GM12875 (cell line): ENCODE data around the gene TAS2R20.

Experiments
- H3K4me3 ChIP-seq: one replicate; pipeline ENCODE4 v1.5.1; 2011; ENCODE audit warnings: low read depth, low read length, control low read depth
- CTCF ChIP-seq: IDR thresholded peaks from 2 replicates; pipeline ENCODE4 v1.5.1; 2011; ENCODE audit warnings: low read depth, mild to moderate bottlenecking, control low read depth, inconsistent platforms, low read length, moderate library complexity, borderline replicate concordance; ENCODE audit not compliant: insufficient read depth

The TAS2R20 gene

GRCh38 chr12:11022520-11022919 is 24.4 kb upstream of the TAS2R20 start, which contains the start of gene TAS2R19:
TAS2R19 (minus strand) TSS chr12:11022620; CDS start chr12:11022571, 49 bp downstream.
- TF ChIP-seq CTCF, result no peak
- no peak within 1 kb of the TSS for H3K4me3 ChIP-seq

- TF ChIP-seq CTCF, result no peak
- H3K4me3 ChIP-seq, result no peak overlapping the region
Observed at GRCh38 chr12:11016937-11017336, 18.8 kb upstream of the TAS2R20 start.

GRCh38 chr12:11015775-11016430 is 17.8 kb upstream of the TAS2R20 start:
- no peak for TF ChIP-seq CTCF
- H3K4me3 ChIP-seq, result no peak overlapping the region

- TF ChIP-seq CTCF, result no peak
- no peak overlapping the region for H3K4me3 ChIP-seq
Observed at GRCh38 chr12:11014234-11014633, 16.1 kb upstream of the TAS2R20 start.

GRCh38 chr12:11007608-11008007 is 9.5 kb upstream of the TAS2R20 start:
- no peak overlapping the region for H3K4me3 ChIP-seq
- no peak for TF ChIP-seq CTCF

- TF ChIP-seq CTCF, result no peak
Observed at GRCh38 chr12:10994307-10994706, 3.8 kb downstream of the TAS2R20 start.

GRCh38 chr12:10989107-10989506 is 9.0 kb downstream of the TAS2R20 start:
- H3K4me3 ChIP-seq, result no peak overlapping the region
- no peak for TF ChIP-seq CTCF

More at GRCh38 chr12:10994307-10994706, 3.8 kb downstream of the TAS2R20 start:
- H3K4me3 ChIP-seq, result no peak overlapping the region
